ENCODE data around the gene PLEKHD1. TPM values are rescaled to one million over a fixed set of nuclear protein-coding genes. Genes with fewer than 3 reads are reported as not detected.

Gene PLEKHD1
- total RNA-seq, 6 donors from 2014 or later, result under 0.01 to 1.7 (median 0.70) TPM

DNA sequence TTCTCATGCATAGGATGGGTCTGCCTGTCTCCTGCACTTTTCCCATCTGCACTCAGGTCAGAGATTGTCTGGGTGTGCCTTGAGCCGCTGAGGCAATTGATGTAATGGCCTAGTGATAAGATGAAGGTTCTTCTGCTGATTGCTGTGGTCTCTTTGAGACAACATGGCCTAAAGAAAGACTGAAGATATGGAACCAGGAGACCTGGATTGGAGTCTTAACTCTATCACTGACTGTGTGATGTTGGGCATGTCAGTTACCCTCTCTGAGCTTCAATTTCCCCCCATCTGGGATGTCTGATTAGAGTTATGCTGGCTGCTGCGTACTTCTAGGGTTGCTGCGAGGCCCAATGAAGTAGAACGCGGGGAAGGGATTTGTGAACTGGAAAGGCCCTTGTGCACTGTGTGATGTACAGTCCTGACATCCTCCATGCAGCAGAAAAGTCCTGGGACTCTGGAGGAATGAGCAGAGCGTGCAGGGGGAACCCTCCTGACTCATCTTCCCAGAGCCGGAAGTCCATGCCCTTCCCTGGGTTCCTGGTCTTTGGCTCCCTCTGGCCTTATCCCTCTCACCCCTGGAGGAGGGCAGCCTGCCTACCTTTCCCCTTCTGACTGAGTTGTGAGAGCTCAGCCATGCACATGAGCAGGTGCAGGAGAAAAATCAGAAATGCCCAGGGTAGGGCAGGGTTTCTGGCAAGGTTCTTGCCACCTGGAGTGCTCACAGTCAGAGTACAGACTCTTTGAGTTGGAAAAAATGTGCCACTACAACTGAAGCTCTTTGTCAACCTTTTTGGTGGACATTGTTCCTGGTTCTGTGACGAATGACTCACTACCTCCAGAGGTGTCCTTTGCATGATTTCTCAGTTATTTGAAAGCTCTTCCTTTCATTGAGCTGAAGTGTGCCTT lies 21.1 kb downstream of the PLEKHD1 start:
- peak overlapping the region in 3 of 4 donors; percentile 48 to 53 (median 52) for H3K27ac ChIP-seq
- H3K4me1 ChIP-seq, result peaks cover 0 to 18% (median 0%) of the 10 kb centered on the region in 4 donors
- H3K36me3 ChIP-seq, result no peaks in the 10 kb centered on the region
- ATAC-seq (ENCODE audit: low FRiP score in 2 of 2) (peak; percentile 17 to 78), DNase-seq (peak in 1 of 2 donors; percentile 48)
- H3K9me3 ChIP-seq, result no peaks in the 10 kb centered on the region
- 83 to 84% methylated on average over 8 of the region's 8 CpGs for WGBS, 2 donors
- peak in 1 of 4 donors; percentile 5 for TF ChIP-seq EP300 (IDR thresholded peaks at IDR 0.05)
- TF ChIP-seq POLR2A (IDR thresholded peaks at IDR 0.05), result no peak
- peak in 1 of 6 experiments; percentile 6 for TF ChIP-seq CTCF (IDR thresholded peaks at IDR 0.05)
- TF ChIP-seq POLR2AphosphoS5 (IDR thresholded peaks at IDR 0.05), result no peak
- no peaks in the 10 kb centered on the region for H3K27me3 ChIP-seq
- H3K4me3 ChIP-seq, result no peak overlapping the region

DNA sequence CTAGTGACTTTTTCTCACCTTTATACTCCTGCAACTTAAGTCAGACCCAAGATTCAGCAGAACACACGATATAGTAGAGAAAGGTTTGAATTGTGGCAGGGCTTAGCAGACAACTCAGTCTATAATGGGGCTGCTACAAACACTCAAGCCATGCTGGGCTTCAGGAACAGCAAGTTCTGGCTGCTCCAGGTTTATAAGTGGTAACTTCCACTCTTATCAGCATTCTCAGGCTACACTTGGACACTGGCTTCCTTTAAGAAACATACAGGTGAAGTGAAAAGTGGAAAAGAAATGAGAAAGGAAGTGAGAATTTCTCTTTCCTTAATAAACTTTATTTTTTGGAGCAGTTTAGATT lies 21.7 kb downstream of the PLEKHD1 start:
- Histone ChIP-seq H3K4me3 (no peak overlapping the region), H3K4me1 (peaks cover 0 to 17% (median 0%) of the 10 kb centered on the region in 4 donors), H3K27ac (peak overlapping the region in 3 of 4 donors; percentile 18 to 53 (median 52)), H3K36me3 (no peaks in the 10 kb centered on the region), H3K9me3 (no peaks in the 10 kb centered on the region), H3K27me3 (no peaks in the 10 kb centered on the region)
- TF ChIP-seq POLR2A (IDR thresholded peaks at IDR 0.05) (no peak), POLR2AphosphoS5 (IDR thresholded peaks at IDR 0.05) (no peak)
- 48 to 50% methylated on average over 1 of the region's 1 CpG for WGBS, 2 donors
- peak; percentile 6 to 71 for ATAC-seq (ENCODE audit: low FRiP score in 2 of 2)
- peak in 1 of 2 donors; percentile 45 for DNase-seq

DNA sequence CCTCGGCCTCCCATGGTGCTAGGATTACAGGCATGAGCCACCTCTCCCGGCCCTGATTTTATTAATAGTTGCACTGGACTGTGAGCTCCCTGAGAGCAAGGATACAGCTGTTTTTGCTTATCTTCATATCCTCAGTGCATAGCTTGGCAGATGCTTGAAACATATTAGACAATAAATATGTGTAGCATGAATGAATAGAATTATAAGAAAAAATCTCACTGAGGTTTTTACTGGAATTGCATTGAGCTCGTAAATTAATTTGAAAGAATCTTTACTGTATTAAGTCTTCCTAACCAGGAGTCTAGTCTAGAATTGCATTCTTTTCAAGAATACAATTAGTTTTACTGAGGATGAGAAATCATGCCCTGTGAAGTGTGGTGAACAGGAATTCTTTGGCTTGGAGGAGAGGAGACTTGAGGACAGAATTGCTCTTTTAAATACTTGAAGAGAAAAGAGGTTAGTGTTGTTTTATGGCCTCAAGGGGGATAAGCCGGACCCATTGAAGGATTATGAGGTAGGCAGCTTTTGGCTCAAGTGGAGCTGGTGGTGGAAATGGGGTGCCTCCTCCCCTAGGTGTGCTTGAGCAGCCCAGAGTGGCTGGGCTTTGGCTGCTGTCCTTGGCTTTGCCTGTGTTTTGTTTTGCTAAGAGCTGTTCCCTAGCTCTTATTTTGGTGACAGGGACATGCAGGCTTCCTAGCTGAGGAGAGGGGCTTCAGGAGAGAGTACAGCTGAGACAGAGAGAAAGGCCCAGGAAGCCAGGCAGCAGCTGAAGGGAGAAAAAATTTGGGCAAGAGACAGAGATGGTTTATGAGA lies 34.0 kb downstream of the PLEKHD1 start:
- Histone ChIP-seq H3K4me1 (peaks cover 0 to 14% (median 5%) of the 10 kb centered on the region in 4 donors), H3K36me3 (no peaks in the 10 kb centered on the region), H3K4me3 (no peak overlapping the region), H3K9me3 (no peaks in the 10 kb centered on the region), H3K27me3 (no peaks in the 10 kb centered on the region), H3K27ac (no peak overlapping the region)
- ATAC-seq (ENCODE audit: low FRiP score in 2 of 2), result peak; percentile 21 to 87
- peak in 1 of 2 donors; percentile 57 for DNase-seq
- 53 to 61% methylated on average over 4 of the region's 4 CpGs for WGBS, 2 donors
- no peak for TF ChIP-seq POLR2A (IDR thresholded peaks at IDR 0.05)
- TF ChIP-seq POLR2AphosphoS5 (IDR thresholded peaks at IDR 0.05), result no peak
- TF ChIP-seq EP300 (IDR thresholded peaks at IDR 0.05), result no peak
- no peak for TF ChIP-seq CTCF (IDR thresholded peaks at IDR 0.05)

GRCh38 chr14:69519204-69520100 lies 34.9 kb downstream of the PLEKHD1 start:
- no peak overlapping the region for H3K4me3 ChIP-seq
- peak in 1 of 2 donors; percentile 19 for DNase-seq
- H3K27ac ChIP-seq, result no peak overlapping the region

More at GRCh38 chr14:69519204-69520100, 34.9 kb downstream of the PLEKHD1 start:
- Histone ChIP-seq H3K27me3 (no peaks in the 10 kb centered on the region), H3K36me3 (no peaks in the 10 kb centered on the region), H3K9me3 (no peaks in the 10 kb centered on the region), H3K4me1 (peaks cover 0 to 14% (median 5%) of the 10 kb centered on the region in 4 donors)
- 67 to 75% methylated on average over 22 of the region's 22 CpGs for WGBS, 2 donors
- TF ChIP-seq EP300 (IDR thresholded peaks at IDR 0.05) (no peak), CTCF (IDR thresholded peaks at IDR 0.05) (no peak), POLR2A (IDR thresholded peaks at IDR 0.05) (no peak), POLR2AphosphoS5 (IDR thresholded peaks at IDR 0.05) (no peak)
- ATAC-seq (ENCODE audit: low FRiP score in 2 of 2), result no peak

Measured in upper lobe of left lung (tissue), 6 donors.